AG04450 (cell line): Measurements from ENCODE around the gene RBMX. TPM values are rescaled to one million over a fixed set of nuclear protein-coding genes. Genes with fewer than 3 reads are reported as not detected.

Source experiments
- CTCF ChIA-PET: fragments of 300-600, 350-600 bp; formaldehyde crosslinking; extraction: SDS; loops from one replicate; lab custom pipeline; 2022; ENCODE audit warnings: antibody characterized with exemption, inconsistent platforms; lab: Charles Lee
- POLR2A ChIA-PET: fragments of 350-600 bp; formaldehyde crosslinking; extraction: SDS; loops from one replicate; lab custom pipeline; 2021; ENCODE audit warnings: antibody characterized with exemption, inconsistent platforms; lab: Yijun Ruan, JAX
- DNase-seq: peaks from one replicate; pipeline ENCODE4 v3.0.0-alpha.2; 2011; ENCODE audit warnings: low read depth, low spot score
- H3K27ac ChIP-seq: one replicate; pipeline ENCODE4 v1.5.1; 2012; ENCODE audit warnings: low read depth, low read length, control low read depth
- H3K27me3 ChIP-seq: one replicate; pipeline ENCODE4 v1.6.0; 2012; ENCODE audit warnings: low read length; ENCODE audit not compliant: control insufficient read depth, insufficient read depth
- H3K4me3 ChIP-seq: 2 replicates; pipeline ENCODE4 v1.5.1; 2011; ENCODE audit warnings: mild to moderate bottlenecking, low read depth, low read length, control low read depth
- H3K9me3 ChIP-seq: 2 replicates; pipeline ENCODE4 v1.5.1; 2012; ENCODE audit warnings: low read length; ENCODE audit not compliant: control insufficient read depth, insufficient read depth
- polyA plus RNA-seq: library from polyadenylated mRNA; depleted of rRNA; stranded (reverse); fragments of >200 nt; gene quantifications from 2 replicates; pipeline ENCODE4 v1.2.3, GENCODE V29; 2011
- TF ChIP-seq, protein P1 (sequence below): IDR thresholded peaks from 2 replicates; pipeline ENCODE4 v1.5.1; 2011; ENCODE audit warnings: low read depth, low read length, control low read depth, inconsistent platforms

Gene RBMX
- polyA plus RNA-seq, 1 experiment: 183 TPM

DNA sequence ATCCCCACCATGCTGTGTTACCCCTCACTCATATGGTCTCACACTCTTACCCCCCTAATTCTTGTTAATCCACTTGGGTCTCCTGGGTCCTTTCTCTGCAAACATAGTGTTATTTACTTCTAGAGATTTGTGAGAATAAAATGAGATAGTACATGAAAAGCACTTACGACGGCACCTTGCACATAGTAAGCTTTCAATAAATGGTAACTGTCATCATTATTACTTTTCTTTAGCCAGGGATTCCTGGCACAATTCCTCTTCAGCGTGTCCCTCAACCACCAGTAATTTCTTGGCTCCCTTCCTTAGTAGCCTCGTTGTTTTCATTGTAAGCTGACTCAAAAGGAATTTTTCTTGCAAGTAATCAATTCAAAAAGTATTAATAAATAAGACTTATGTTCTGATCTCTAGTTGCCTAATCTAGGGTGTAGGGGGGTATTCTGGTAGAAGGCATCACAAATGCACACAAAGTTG is 30.1 kb upstream of the RBMX start:
- CTCF ChIA-PET: interaction anchor here (1.2 kb wide), 1 partner anchor 15 kb away, joined by 5 read pairs; no protein-coding TSS in a partner anchor
- H3K27me3 ChIP-seq: no peaks in the 10 kb centered on the region
- DNase-seq: no peak
- POLR2A ChIA-PET: interaction anchor here (1.0 kb wide), 1 partner anchor 30 kb away, joined by 5 read pairs; the partner anchor contains the start of gene RBMX
- H3K9me3 ChIP-seq: no peaks in the 10 kb centered on the region
- peak overlapping the region; percentile 21 for H3K27ac ChIP-seq
- H3K4me3 ChIP-seq: peak overlapping the region; percentile 43
- TF ChIP-seq, protein P1, sequence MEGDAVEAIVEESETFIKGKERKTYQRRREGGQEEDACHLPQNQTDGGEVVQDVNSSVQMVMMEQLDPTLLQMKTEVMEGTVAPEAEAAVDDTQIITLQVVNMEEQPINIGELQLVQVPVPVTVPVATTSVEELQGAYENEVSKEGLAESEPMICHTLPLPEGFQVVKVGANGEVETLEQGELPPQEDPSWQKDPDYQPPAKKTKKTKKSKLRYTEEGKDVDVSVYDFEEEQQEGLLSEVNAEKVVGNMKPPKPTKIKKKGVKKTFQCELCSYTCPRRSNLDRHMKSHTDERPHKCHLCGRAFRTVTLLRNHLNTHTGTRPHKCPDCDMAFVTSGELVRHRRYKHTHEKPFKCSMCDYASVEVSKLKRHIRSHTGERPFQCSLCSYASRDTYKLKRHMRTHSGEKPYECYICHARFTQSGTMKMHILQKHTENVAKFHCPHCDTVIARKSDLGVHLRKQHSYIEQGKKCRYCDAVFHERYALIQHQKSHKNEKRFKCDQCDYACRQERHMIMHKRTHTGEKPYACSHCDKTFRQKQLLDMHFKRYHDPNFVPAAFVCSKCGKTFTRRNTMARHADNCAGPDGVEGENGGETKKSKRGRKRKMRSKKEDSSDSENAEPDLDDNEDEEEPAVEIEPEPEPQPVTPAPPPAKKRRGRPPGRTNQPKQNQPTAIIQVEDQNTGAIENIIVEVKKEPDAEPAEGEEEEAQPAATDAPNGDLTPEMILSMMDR: no peak

DNA sequence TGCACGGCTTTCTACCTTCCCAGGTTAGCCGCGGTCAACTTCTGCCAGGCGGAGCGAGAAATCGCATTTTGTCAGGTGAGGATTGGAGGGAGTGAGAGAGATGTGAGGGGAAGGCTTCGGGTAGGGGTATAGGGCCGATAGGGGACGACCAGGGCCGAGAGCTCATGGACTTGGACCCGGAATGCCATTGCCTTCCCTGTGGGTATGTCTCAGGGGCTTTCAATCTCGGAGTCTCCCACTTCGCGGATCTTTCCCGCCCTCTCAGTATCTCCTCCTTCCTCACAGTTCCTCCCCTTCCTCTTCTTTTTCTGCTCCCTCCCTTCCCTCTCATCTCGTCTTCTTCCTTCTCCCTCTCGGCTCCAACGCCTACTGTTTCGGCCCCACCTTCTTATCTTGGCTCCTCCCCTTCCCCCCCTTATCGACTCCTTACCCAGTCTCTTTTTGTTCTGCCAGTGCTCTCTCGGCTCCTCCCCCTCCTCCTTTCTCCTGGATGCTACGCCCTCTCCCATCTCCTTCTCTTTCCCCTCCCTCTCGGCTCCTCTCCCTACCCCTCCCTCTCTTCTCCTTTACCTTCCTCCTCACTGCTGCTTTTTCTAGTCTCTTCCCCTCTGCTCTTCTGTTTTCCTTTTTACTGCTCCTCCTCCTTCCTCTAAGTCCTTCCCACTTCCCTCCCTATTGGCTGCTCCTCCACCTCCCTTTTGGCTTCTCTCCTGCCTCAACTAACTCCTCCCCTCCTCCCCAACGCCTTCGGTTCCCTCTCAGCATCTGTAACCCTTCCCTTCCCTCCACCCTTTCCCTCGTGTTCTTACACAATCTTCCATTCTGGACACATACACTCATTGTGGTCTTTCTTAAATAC is 29.4 kb upstream of the RBMX start:
- CTCF ChIA-PET: interaction anchor here (0.7 to 1.2 kb wide), 2 partner anchors 15 to 30 kb away, joined by 3 to 5 read pairs; no protein-coding TSS in a partner anchor

DNA sequence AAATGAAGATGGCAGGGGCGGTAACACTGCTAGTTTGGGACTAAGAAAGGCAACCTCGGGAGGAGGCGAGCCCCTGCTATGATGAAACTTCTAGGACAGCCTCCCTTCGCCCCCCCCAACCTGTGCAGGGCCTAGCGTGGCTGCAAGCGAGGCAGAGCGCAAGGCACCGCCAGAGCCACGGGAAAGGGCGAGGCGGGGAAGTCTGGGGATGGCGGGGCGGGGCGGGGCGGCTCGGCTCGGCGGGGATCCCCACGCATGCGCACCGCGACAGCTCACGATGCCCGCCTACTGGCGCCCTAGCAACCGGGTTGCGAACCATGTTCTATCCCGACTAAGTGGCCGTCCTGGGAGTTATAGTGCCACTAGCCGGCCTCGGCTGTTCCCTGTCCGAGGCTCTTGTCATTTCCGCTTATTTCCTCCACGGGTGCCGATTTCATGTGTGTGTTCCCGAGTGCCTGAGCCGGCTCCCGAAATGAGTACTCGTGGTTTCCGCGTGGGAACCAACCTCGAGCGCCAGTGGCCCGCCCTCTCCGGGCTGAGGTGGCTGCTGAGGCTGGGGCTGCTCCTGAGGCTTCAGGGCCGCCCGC is 28.7 kb upstream of the RBMX start:
- peak overlapping the region; percentile 21 for H3K27ac ChIP-seq
- POLR2A ChIA-PET: interaction anchor here (2.1 kb wide), 1 partner anchor 29 kb away, joined by 22 read pairs; the partner anchor contains the start of gene RBMX
- CTCF ChIA-PET: interaction anchor here (0.7 kb wide), 1 partner anchor 29 kb away, joined by 3 read pairs; no protein-coding TSS in a partner anchor
- H3K9me3 ChIP-seq: peaks cover 4% of the 10 kb centered on the region; the same call in 1 of the 2 replicates
- TF ChIP-seq, protein P1: no peak
- DNase-seq: peak; percentile 32
- peak overlapping the region; percentile 68 for H3K4me3 ChIP-seq
- no peaks in the 10 kb centered on the region for H3K27me3 ChIP-seq

More for the DNA sequence above, 29.4 kb upstream of the RBMX start:
- POLR2A ChIA-PET: interaction anchor here (2.1 kb wide), 1 partner anchor 30 kb away, joined by 22 read pairs; the partner anchor contains the start of gene RBMX
- Histone ChIP-seq H3K27ac (peak overlapping the region; percentile 21), H3K27me3 (no peaks in the 10 kb centered on the region), H3K9me3 (no peaks in the 10 kb centered on the region), H3K4me3 (peak overlapping the region; percentile 68)
- peak; percentile 84 for DNase-seq
- TF ChIP-seq, protein P1: no peak

DNA sequence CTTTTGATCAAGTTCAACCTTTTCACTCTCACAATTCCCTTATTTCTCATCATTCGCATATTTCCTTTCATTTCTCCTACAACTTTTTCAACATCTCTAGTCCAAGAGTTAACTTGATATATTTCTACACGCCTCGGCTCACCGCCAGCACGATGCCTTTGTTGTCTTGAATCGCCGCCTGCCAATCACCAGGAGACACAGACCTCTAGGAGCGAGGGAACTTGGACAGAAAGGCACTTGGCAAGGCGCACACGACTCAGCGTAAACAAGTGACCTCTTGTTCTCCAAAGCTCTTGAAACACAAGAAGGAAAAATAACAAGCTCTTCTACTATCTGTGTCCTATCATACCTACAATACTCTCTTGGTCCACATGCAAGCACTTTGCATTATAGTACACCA is 27.1 kb upstream of the RBMX start:
- ChIA-PET POLR2A (interaction anchor here (1.2 kb wide), 1 partner anchor 27 kb away, joined by 3 read pairs; the partner anchor contains the start of gene RBMX), CTCF (no interaction called here)
- Histone ChIP-seq H3K27ac (no peak overlapping the region), H3K27me3 (no peaks in the 10 kb centered on the region), H3K4me3 (no peak overlapping the region), H3K9me3 (peaks cover 5% of the 10 kb centered on the region; the same call in 1 of the 2 replicates)
- DNase-seq: no peak
- TF ChIP-seq, protein P1: no peak
